WERI-Rb-1 (cell line): ENCODE results near the gene C6orf120.

Experiments used
- DNase-seq: peaks from one replicate; pipeline ENCODE4 v3.0.0-alpha.2; 2020
- H3K27ac ChIP-seq: fragments of 250-450 bp; sonication (Bioruptor Pico); 2 replicates; pipeline ENCODE4 v1.5.1; 2020; ENCODE audit warnings: mild to moderate bottlenecking, moderate library complexity
- H3K27me3 ChIP-seq: fragments of 250-450 bp; sonication (Bioruptor Pico); 2 replicates; pipeline ENCODE4 v1.5.1; 2021; ENCODE audit warnings: mild to moderate bottlenecking, low read depth, moderate library complexity; ENCODE audit not compliant: insufficient read depth, severe bottlenecking
- H3K36me3 ChIP-seq: fragments of 250-450 bp; sonication (Bioruptor Pico); 2 replicates; pipeline ENCODE4 v1.5.1; 2020; ENCODE audit warnings: mild to moderate bottlenecking, moderate library complexity
- H3K4me3 ChIP-seq: 2 replicates; pipeline ENCODE4 v1.5.1; 2011; ENCODE audit warnings: low read depth, mild to moderate bottlenecking, control low read depth, low read length
- H3K9me3 ChIP-seq: fragments of 250-450 bp; sonication (Bioruptor Pico); 2 replicates; pipeline ENCODE4 v1.5.1; 2021; ENCODE audit warnings: mild to moderate bottlenecking, moderate library complexity; ENCODE audit not compliant: severe bottlenecking
- TF ChIP-seq, protein P1 (sequence below): IDR thresholded peaks from 2 replicates; pipeline ENCODE4 v1.5.1; 2011; ENCODE audit warnings: low read depth, mild to moderate bottlenecking, control low read depth, inconsistent platforms, low read length

C6orf120 gene

DNA sequence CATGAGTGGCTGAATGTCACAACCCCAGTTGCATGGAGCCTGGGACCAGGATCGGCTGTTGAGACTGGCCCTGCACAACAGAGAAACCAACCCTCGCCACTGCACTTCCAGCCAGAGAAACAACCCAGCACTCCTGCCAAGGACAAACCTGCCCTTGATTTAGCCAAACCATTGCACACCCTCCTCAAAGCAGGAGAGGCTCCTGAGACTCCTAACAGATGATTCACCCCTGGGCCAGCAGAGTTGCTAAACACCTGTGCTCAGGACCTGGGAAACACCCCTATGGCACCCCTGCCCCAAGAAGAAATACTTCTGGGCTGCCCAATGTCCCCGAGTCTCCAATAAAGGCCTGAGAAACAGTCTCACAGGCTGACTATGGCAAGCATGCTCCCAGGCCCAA, 17.9 kb upstream of the C6orf120 start:
- H3K4me3 ChIP-seq = no peak overlapping the region
- no peaks in the 10 kb centered on the region for H3K27me3 ChIP-seq
- peaks cover 26% of the 10 kb centered on the region for H3K36me3 ChIP-seq
- TF ChIP-seq, protein P1, sequence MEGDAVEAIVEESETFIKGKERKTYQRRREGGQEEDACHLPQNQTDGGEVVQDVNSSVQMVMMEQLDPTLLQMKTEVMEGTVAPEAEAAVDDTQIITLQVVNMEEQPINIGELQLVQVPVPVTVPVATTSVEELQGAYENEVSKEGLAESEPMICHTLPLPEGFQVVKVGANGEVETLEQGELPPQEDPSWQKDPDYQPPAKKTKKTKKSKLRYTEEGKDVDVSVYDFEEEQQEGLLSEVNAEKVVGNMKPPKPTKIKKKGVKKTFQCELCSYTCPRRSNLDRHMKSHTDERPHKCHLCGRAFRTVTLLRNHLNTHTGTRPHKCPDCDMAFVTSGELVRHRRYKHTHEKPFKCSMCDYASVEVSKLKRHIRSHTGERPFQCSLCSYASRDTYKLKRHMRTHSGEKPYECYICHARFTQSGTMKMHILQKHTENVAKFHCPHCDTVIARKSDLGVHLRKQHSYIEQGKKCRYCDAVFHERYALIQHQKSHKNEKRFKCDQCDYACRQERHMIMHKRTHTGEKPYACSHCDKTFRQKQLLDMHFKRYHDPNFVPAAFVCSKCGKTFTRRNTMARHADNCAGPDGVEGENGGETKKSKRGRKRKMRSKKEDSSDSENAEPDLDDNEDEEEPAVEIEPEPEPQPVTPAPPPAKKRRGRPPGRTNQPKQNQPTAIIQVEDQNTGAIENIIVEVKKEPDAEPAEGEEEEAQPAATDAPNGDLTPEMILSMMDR = no peak
- no peak overlapping the region for H3K27ac ChIP-seq
- H3K9me3 ChIP-seq = no peaks in the 10 kb centered on the region
- DNase-seq = no peak

- DNase-seq = no peak
- Histone ChIP-seq H3K27me3 (no peaks in the 10 kb centered on the region), H3K27ac (no peak overlapping the region), H3K36me3 (peaks cover 26% of the 10 kb centered on the region), H3K9me3 (no peaks in the 10 kb centered on the region), H3K4me3 (no peak overlapping the region)
- TF ChIP-seq, protein P1 = no peak
Measured at GRCh38 chr6:169685860-169686259, 16.1 kb upstream of the C6orf120 start.

DNA sequence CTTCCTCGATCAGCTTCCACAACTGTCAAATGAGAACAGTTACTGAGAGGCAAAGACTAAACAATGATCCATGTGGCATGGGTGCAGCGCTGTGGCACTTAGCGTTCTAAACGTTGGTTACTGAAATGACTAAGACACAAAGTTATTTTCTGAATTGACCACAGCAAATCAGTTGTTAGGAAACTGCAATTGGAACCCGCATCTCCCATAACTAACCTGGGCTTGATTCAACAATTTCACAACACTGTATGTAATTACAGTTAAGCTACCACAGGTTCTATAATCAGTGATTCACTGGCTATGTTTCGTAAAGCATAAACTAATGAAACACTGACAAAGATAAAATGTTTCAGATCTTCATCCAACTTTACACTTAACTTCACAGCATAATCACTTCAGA, 12.6 kb upstream of the C6orf120 start:
- Histone ChIP-seq H3K36me3 (peaks cover 26% of the 10 kb centered on the region), H3K27ac (no peak overlapping the region), H3K27me3 (no peaks in the 10 kb centered on the region), H3K9me3 (no peaks in the 10 kb centered on the region), H3K4me3 (no peak overlapping the region)
- no peak for DNase-seq
- TF ChIP-seq, protein P1 = no peak

- no peak for DNase-seq
- Histone ChIP-seq H3K9me3 (no peaks in the 10 kb centered on the region), H3K4me3 (no peak overlapping the region), H3K27ac (no peak overlapping the region), H3K27me3 (no peaks in the 10 kb centered on the region), H3K36me3 (peaks cover 17% of the 10 kb centered on the region)
- TF ChIP-seq, protein P1 = no peak
Measured at GRCh38 chr6:169691260-169691659, 10.7 kb upstream of the C6orf120 start.

GRCh38 chr6:169692516-169692915, 9.4 kb upstream of the C6orf120 start:
- H3K27me3 ChIP-seq = no peaks in the 10 kb centered on the region
- H3K9me3 ChIP-seq = no peaks in the 10 kb centered on the region
- DNase-seq = no peak
- TF ChIP-seq, protein P1 = no peak
- H3K27ac ChIP-seq = no peak overlapping the region
- H3K4me3 ChIP-seq = no peak overlapping the region
- H3K36me3 ChIP-seq = peaks cover 10% of the 10 kb centered on the region

GRCh38 chr6:169695131-169695530, 6.8 kb upstream of the C6orf120 start:
- no peaks in the 10 kb centered on the region; the same call in 1 of the 2 replicates for H3K36me3 ChIP-seq
- H3K27ac ChIP-seq = no peak overlapping the region
- TF ChIP-seq, protein P1 = no peak
- no peaks in the 10 kb centered on the region for H3K9me3 ChIP-seq
- H3K4me3 ChIP-seq = no peak overlapping the region
- H3K27me3 ChIP-seq = no peaks in the 10 kb centered on the region
- DNase-seq = no peak
